Neural crest cell (in vitro differentiated cells): ENCODE results near the gene TMEM39A. TPM values are rescaled to one million over a fixed set of nuclear protein-coding genes. Genes with fewer than 3 reads are reported as not detected.

Source experiments
- DNase-seq: peaks from one replicate; pipeline ENCODE4 v3.0.0; 2021; ENCODE audit warnings: low read depth, mixed read lengths, low spot score
- H3K27ac Mint-ChIP-seq: one replicate; pipeline ENCODE4 v1.8.0; 2021; ENCODE audit warnings: mild to moderate bottlenecking, mixed read lengths; ENCODE audit not compliant: unreplicated experiment
- H3K27me3 Mint-ChIP-seq: 2 replicates; pipeline ENCODE4 v1.8.0; 2021; ENCODE audit warnings: low read depth, mild to moderate bottlenecking, mixed read lengths
- H3K36me3 Mint-ChIP-seq: 2 replicates; pipeline ENCODE4 v1.8.0; 2021; ENCODE audit warnings: low read depth, mild to moderate bottlenecking, mixed read lengths
- H3K4me1 Mint-ChIP-seq: 2 replicates; pipeline ENCODE4 v1.8.0; 2021; ENCODE audit warnings: mixed read lengths
- H3K4me3 Mint-ChIP-seq: one replicate; pipeline ENCODE4 v1.8.0; 2021; ENCODE audit warnings: mild to moderate bottlenecking, mixed read lengths
- H3K9me3 Mint-ChIP-seq: 2 replicates; pipeline ENCODE4 v1.8.0; 2021; ENCODE audit warnings: mixed read lengths
- CTCF ChIP-seq: fragments of 200-600 bp; sonication (generic); conservative IDR thresholded peaks from 2 replicates; pipeline ENCODE4 v1.5.0; 2021; ENCODE audit warnings: antibody characterized with exemption, mild to moderate bottlenecking
- total RNA-seq: library from RNA; stranded (reverse); gene quantifications from 2 replicates; pipeline ENCODE4 v1.2.1, GENCODE V29; 2021

The TMEM39A gene
- total RNA-seq, 1 donor from 2014 or later = 36.1 TPM

- peaks cover 2% of the 10 kb centered on the region for H3K36me3 Mint-ChIP-seq
- no peak for TF ChIP-seq CTCF
- H3K27me3 Mint-ChIP-seq = no peaks in the 10 kb centered on the region
- DNase-seq = no peak
- no peak overlapping the region for H3K27ac Mint-ChIP-seq
- peaks cover 31% of the 10 kb centered on the region for H3K4me1 Mint-ChIP-seq
- peak overlapping the region; percentile 75 for H3K4me3 Mint-ChIP-seq
- no peaks in the 10 kb centered on the region for H3K9me3 Mint-ChIP-seq
Measured at GRCh38 chr3:119470866-119471265, 7.5 kb upstream of the TMEM39A start.

- no peak for DNase-seq
- H3K4me1 Mint-ChIP-seq = peaks cover 31% of the 10 kb centered on the region
- no peaks in the 10 kb centered on the region for H3K9me3 Mint-ChIP-seq
- no peaks in the 10 kb centered on the region for H3K27me3 Mint-ChIP-seq
- no peak for TF ChIP-seq CTCF
- H3K36me3 Mint-ChIP-seq = peaks cover 2% of the 10 kb centered on the region
- peak overlapping the region; percentile 81 for H3K27ac Mint-ChIP-seq
- H3K4me3 Mint-ChIP-seq = peak overlapping the region; percentile 99
Measured at GRCh38 chr3:119469418-119470189, 6.2 kb upstream of the TMEM39A start.

GRCh38 chr3:119468041-119468440 lies 4.6 kb upstream of the TMEM39A start:
- H3K4me1 Mint-ChIP-seq = peaks cover 40% of the 10 kb centered on the region

GRCh38 chr3:119457246-119457645 lies 6.2 kb downstream of the TMEM39A start:
- no peak for DNase-seq
- H3K4me1 Mint-ChIP-seq = peaks cover 13% of the 10 kb centered on the region
- peaks cover 10% of the 10 kb centered on the region for H3K36me3 Mint-ChIP-seq
- no peak overlapping the region for H3K27ac Mint-ChIP-seq
- no peaks in the 10 kb centered on the region for H3K27me3 Mint-ChIP-seq
- H3K9me3 Mint-ChIP-seq = no peaks in the 10 kb centered on the region
- TF ChIP-seq CTCF = no peak
- H3K4me3 Mint-ChIP-seq = no peak overlapping the region

More at GRCh38 chr3:119468041-119468440, 4.6 kb upstream of the TMEM39A start:
- H3K27me3 Mint-ChIP-seq = no peaks in the 10 kb centered on the region
- H3K36me3 Mint-ChIP-seq = peaks cover 10% of the 10 kb centered on the region
- DNase-seq = no peak
- H3K27ac Mint-ChIP-seq = peak overlapping the region; percentile 51
- no peak for TF ChIP-seq CTCF
- peak overlapping the region; percentile 99 for H3K4me3 Mint-ChIP-seq
- peaks cover 4% of the 10 kb centered on the region for H3K9me3 Mint-ChIP-seq

- no peak overlapping the region for H3K27ac Mint-ChIP-seq
- H3K9me3 Mint-ChIP-seq = no peaks in the 10 kb centered on the region
- H3K4me3 Mint-ChIP-seq = no peak overlapping the region
- H3K27me3 Mint-ChIP-seq = no peaks in the 10 kb centered on the region
- no peak for TF ChIP-seq CTCF
- peaks cover 9% of the 10 kb centered on the region for H3K4me1 Mint-ChIP-seq
- DNase-seq = no peak
- peaks cover 10% of the 10 kb centered on the region for H3K36me3 Mint-ChIP-seq
Measured at GRCh38 chr3:119456469-119456868, 6.9 kb downstream of the TMEM39A start.
